ENCODE results near the gene OTOA. TPM values are rescaled to one million over a fixed set of nuclear protein-coding genes. Genes with fewer than 3 reads are reported as not detected.

Gene OTOA
- not detected for polyA plus RNA-seq (2013, experiment 1 of 2)
- polyA plus RNA-seq (2013, experiment 2 of 2), result not detected

- 24 to 47% methylated on average over 17 to 34 of the region's 45 CpGs for WGBS, 2 experiments (ENCODE audit: insufficient coverage in 2 of 2)
- H3K4me3 ChIP-seq (ENCODE audit: extremely low read depth, insufficient read depth, low read length, poor library complexity, severe bottlenecking), result no peak within 1 kb of the TSS
These were observed at the start of gene OTOA for GRCh38 chr16:21663889-21664647. TSS of gene OTOA (plus strand) at chr16:21663968. CDS start at chr16:21678515, 14,547 bp downstream.

DNA sequence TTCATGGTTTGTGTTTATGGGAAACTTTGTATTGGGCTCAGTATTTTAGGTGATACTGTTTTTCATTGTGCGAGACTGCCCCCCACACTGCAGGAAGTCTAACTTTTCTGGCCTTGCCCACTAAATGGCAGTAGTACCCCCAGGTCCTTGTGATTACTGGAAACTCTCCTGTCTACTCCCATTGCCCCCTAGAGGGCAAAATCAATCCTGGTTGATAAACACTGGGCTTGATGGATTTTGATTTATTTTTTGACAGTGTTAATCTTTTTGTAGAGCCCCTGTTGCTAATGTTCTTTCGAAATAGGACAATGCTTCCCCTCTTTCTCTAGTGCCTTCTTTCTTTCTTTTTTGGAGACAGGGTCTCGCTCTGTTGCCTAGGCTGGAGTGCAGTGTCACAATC is 48.9 kb upstream of the OTOA start:
- H3K4me3 ChIP-seq (ENCODE audit: extremely low read depth, insufficient read depth, low read length, poor library complexity, severe bottlenecking), result no peak overlapping the region
- H3K4me1 ChIP-seq (ENCODE audit: control insufficient read depth, insufficient read depth, low read length, poor library complexity, severe bottlenecking), result peaks cover 9% of the 10 kb centered on the region
- H3K9me3 ChIP-seq (ENCODE audit: control insufficient read depth, low read length), result no peaks in the 10 kb centered on the region
- no peak overlapping the region for H3K27ac ChIP-seq (ENCODE audit: low read depth, low read length, severe bottlenecking)
- WGBS, 2 experiments (ENCODE audit: insufficient coverage in 2 of 2), result 83 to 87% methylated on average over 2 of the region's 3 CpGs
- peaks cover 46% of the 10 kb centered on the region for H3K36me3 ChIP-seq (ENCODE audit: control insufficient read depth, insufficient read depth, low read length)

More at GRCh38 chr16:21663889-21664647, at the start of gene OTOA:
- H3K27ac ChIP-seq (ENCODE audit: low read depth, low read length, severe bottlenecking), result no peak within 1 kb of the TSS
- no peaks in the 10 kb centered on the region for H3K4me1 ChIP-seq (ENCODE audit: control insufficient read depth, insufficient read depth, low read length, poor library complexity, severe bottlenecking)
- H3K36me3 ChIP-seq (ENCODE audit: control insufficient read depth, insufficient read depth, low read length), result no peaks in the 10 kb centered on the region
- no peaks in the 10 kb centered on the region for H3K9me3 ChIP-seq (ENCODE audit: control insufficient read depth, low read length)

- 100% methylated on average over 2 of the region's 3 CpGs for WGBS, 2 experiments (ENCODE audit: insufficient coverage in 2 of 2)
- Histone ChIP-seq H3K27ac (ENCODE audit: low read depth, low read length, severe bottlenecking) (no peak overlapping the region), H3K9me3 (ENCODE audit: control insufficient read depth, low read length) (no peaks in the 10 kb centered on the region), H3K4me3 (ENCODE audit: extremely low read depth, insufficient read depth, low read length, poor library complexity, severe bottlenecking) (no peak overlapping the region), H3K36me3 (ENCODE audit: control insufficient read depth, insufficient read depth, low read length) (peaks cover 58% of the 10 kb centered on the region), H3K4me1 (ENCODE audit: control insufficient read depth, insufficient read depth, low read length, poor library complexity, severe bottlenecking) (no peaks in the 10 kb centered on the region)
These were observed 46.2 kb upstream of the OTOA start for GRCh38 chr16:21617607-21618006.

DNA sequence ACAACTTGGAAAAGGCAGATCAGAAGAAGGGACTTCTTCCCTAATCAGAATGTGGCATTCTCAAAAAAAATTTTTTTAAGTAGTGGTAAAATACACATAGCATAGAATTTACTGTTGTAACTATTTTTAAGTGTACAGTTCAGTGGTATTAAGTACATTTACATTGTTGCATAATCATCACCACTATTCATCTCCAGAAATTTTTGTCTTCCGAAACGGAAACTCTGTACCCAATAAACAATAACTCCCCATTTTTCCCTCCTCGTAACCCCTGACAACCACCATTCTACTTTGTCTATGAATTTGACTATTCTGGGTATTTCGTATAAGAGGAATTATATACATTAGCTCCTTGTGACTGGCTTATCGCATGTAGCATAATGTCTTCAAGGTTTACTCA is 45.5 kb upstream of the OTOA start:
- Histone ChIP-seq H3K4me3 (ENCODE audit: extremely low read depth, insufficient read depth, low read length, poor library complexity, severe bottlenecking) (no peak overlapping the region), H3K9me3 (ENCODE audit: control insufficient read depth, low read length) (no peaks in the 10 kb centered on the region), H3K4me1 (ENCODE audit: control insufficient read depth, insufficient read depth, low read length, poor library complexity, severe bottlenecking) (no peaks in the 10 kb centered on the region), H3K36me3 (ENCODE audit: control insufficient read depth, insufficient read depth, low read length) (peaks cover 51% of the 10 kb centered on the region), H3K27ac (ENCODE audit: low read depth, low read length, severe bottlenecking) (no peak overlapping the region)
- 80% methylated on average over 3 of the region's 5 CpGs; no CpG with 5 or more reads in 1 of the 2 experiments for WGBS, 2 experiments (ENCODE audit: insufficient coverage in 2 of 2)

GRCh38 chr16:21619765-21620425 is 43.9 kb upstream of the OTOA start:
- Histone ChIP-seq H3K4me3 (ENCODE audit: extremely low read depth, insufficient read depth, low read length, poor library complexity, severe bottlenecking) (no peak overlapping the region), H3K9me3 (ENCODE audit: control insufficient read depth, low read length) (no peaks in the 10 kb centered on the region), H3K4me1 (ENCODE audit: control insufficient read depth, insufficient read depth, low read length, poor library complexity, severe bottlenecking) (no peaks in the 10 kb centered on the region), H3K27ac (ENCODE audit: low read depth, low read length, severe bottlenecking) (no peak overlapping the region), H3K36me3 (ENCODE audit: control insufficient read depth, insufficient read depth, low read length) (peaks cover 54% of the 10 kb centered on the region)
- 90 to 91% methylated on average over 4 of the region's 4 CpGs for WGBS, 2 experiments (ENCODE audit: insufficient coverage in 2 of 2)

DNA sequence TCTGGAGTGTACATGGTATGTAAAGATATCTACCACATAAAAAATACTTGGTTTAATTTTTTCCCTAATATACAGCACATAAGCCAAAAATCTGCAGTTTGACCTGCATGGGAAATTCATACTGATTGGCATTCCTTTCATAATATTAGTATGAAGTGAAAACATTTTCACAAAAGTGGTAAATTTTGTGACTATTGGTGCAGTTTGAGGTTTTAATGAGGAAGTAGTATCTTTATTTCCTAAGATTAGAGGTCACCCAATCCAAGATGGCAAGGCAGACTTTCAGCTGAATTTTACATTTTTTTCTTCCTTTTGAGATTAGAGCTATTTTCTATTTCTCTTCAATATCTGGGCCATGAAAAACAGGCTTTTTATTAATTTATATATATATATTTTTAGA is 43.2 kb upstream of the OTOA start:
- H3K36me3 ChIP-seq (ENCODE audit: control insufficient read depth, insufficient read depth, low read length), result peaks cover 55% of the 10 kb centered on the region
- H3K4me3 ChIP-seq (ENCODE audit: extremely low read depth, insufficient read depth, low read length, poor library complexity, severe bottlenecking), result no peak overlapping the region
- H3K9me3 ChIP-seq (ENCODE audit: control insufficient read depth, low read length), result no peaks in the 10 kb centered on the region
- no peaks in the 10 kb centered on the region for H3K4me1 ChIP-seq (ENCODE audit: control insufficient read depth, insufficient read depth, low read length, poor library complexity, severe bottlenecking)
- H3K27ac ChIP-seq (ENCODE audit: low read depth, low read length, severe bottlenecking), result no peak overlapping the region

GRCh38 chr16:21622545-21622944 is 41.2 kb upstream of the OTOA start:
- Histone ChIP-seq H3K27ac (ENCODE audit: low read depth, low read length, severe bottlenecking) (no peak overlapping the region), H3K9me3 (ENCODE audit: control insufficient read depth, low read length) (no peaks in the 10 kb centered on the region), H3K4me1 (ENCODE audit: control insufficient read depth, insufficient read depth, low read length, poor library complexity, severe bottlenecking) (peaks cover 5% of the 10 kb centered on the region), H3K36me3 (ENCODE audit: control insufficient read depth, insufficient read depth, low read length) (peaks cover 58% of the 10 kb centered on the region), H3K4me3 (ENCODE audit: extremely low read depth, insufficient read depth, low read length, poor library complexity, severe bottlenecking) (no peak overlapping the region)
- 100% methylated on average over 1 of the region's 1 CpG; no CpG with 5 or more reads in 1 of the 2 experiments for WGBS, 2 experiments (ENCODE audit: insufficient coverage in 2 of 2)

DNA sequence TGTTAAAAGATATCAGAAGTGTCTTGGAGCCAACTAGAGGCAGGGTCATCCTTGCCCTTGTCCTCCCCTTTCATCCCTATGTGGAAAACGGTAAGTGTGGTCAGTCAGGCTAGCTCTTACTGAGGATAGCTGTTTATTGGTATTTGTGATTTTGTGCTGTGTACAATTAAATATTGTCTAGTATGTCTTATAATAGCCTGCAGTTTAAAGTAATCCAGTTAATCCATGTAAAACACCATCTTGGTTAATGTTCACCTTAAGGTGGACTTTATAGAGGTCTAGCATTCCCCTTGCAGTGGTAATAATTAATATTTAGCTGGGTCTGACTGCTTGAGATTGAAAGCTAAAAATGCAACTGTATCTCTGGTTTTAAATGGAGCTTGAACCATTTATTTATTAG is 38.7 kb upstream of the OTOA start:
- H3K9me3 ChIP-seq (ENCODE audit: control insufficient read depth, low read length), result peaks cover 8% of the 10 kb centered on the region
- H3K4me3 ChIP-seq (ENCODE audit: extremely low read depth, insufficient read depth, low read length, poor library complexity, severe bottlenecking), result no peak overlapping the region
- peaks cover 62% of the 10 kb centered on the region for H3K36me3 ChIP-seq (ENCODE audit: control insufficient read depth, insufficient read depth, low read length)
- H3K27ac ChIP-seq (ENCODE audit: low read depth, low read length, severe bottlenecking), result no peak overlapping the region
- H3K4me1 ChIP-seq (ENCODE audit: control insufficient read depth, insufficient read depth, low read length, poor library complexity, severe bottlenecking), result peaks cover 5% of the 10 kb centered on the region
- WGBS, 2 experiments (ENCODE audit: insufficient coverage in 2 of 2), result no CpG with 5 or more reads among the region's 1 CpG

DNA sequence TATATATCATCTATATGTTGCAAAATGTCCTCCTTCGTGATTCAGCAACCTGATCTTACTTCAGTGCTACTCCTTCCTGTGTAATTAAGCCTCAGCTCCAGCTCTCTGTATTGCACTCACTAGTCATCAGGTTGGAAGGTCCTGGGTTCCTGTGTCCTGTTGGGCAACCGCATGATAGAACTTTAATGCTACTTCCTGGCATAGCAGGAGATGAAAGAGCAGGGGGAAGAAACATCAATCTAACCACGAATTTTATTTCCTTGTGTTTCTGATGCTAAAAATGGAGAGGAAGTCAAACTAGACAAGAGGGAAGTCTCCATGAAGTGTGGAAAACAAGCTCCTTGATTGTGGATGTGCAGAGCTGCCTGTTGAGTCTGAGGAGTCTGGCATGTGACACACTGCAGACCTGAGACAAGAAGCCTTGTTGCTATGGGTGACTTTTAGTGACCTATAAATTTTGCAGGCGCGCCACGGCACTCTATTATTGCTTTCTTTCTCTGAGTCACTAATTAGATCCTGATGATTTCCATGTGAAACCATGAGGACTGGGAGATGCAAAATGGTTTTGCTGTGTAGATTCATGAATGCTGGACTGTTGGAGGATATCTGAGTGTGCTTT is 37.0 kb upstream of the OTOA start:
- WGBS, 2 experiments (ENCODE audit: insufficient coverage in 2 of 2), result 90 to 96% methylated on average over 4 to 6 of the region's 6 CpGs
- peaks cover 55% of the 10 kb centered on the region for H3K36me3 ChIP-seq (ENCODE audit: control insufficient read depth, insufficient read depth, low read length)
- no peak overlapping the region for H3K4me3 ChIP-seq (ENCODE audit: extremely low read depth, insufficient read depth, low read length, poor library complexity, severe bottlenecking)

GRCh38 chr16:21628121-21628726 is 35.5 kb upstream of the OTOA start:
- no peak overlapping the region for H3K27ac ChIP-seq (ENCODE audit: low read depth, low read length, severe bottlenecking)
- WGBS, 2 experiments (ENCODE audit: insufficient coverage in 2 of 2), result 100% methylated on average over 1 to 2 of the region's 5 CpGs
- H3K36me3 ChIP-seq (ENCODE audit: control insufficient read depth, insufficient read depth, low read length), result peaks cover 55% of the 10 kb centered on the region
- H3K9me3 ChIP-seq (ENCODE audit: control insufficient read depth, low read length), result peaks cover 8% of the 10 kb centered on the region
- no peak overlapping the region for H3K4me3 ChIP-seq (ENCODE audit: extremely low read depth, insufficient read depth, low read length, poor library complexity, severe bottlenecking)
- peaks cover 5% of the 10 kb centered on the region for H3K4me1 ChIP-seq (ENCODE audit: control insufficient read depth, insufficient read depth, low read length, poor library complexity, severe bottlenecking)

More for the DNA sequence above, 37.0 kb upstream of the OTOA start:
- Histone ChIP-seq H3K27ac (ENCODE audit: low read depth, low read length, severe bottlenecking) (peak overlapping the region; percentile 92), H3K4me1 (ENCODE audit: control insufficient read depth, insufficient read depth, low read length, poor library complexity, severe bottlenecking) (peaks cover 5% of the 10 kb centered on the region), H3K9me3 (ENCODE audit: control insufficient read depth, low read length) (peaks cover 8% of the 10 kb centered on the region)
